ENCODE results near the gene SCGB3A1. TPM values are rescaled to one million over a fixed set of nuclear protein-coding genes. Genes with fewer than 3 reads are reported as not detected.

Gene SCGB3A1
- total and polyA plus RNA-seq, 10 donors = 1.7 to 12.1 (median 7.1) TPM; not detected in 1

DNA sequence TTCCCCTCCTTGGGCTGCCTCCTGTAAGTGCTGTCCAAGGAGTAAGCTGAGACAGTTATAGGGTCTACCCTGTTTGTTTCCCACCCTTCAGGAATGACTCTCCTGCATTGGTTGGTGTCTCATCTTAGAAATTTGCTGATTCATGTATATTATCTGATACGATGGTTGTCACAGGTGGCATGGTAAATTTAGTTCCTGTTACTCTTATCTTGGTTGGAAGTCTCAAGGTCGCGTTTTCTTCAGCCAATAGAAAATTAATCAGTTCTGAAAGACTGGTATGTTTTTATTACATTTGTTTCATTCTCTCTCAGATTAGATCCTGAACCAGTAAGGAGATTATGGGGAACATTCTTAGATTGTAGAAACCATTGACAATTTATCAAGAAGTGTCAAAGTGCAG is 42.7 kb downstream of the SCGB3A1 start:
- intact Hi-C loops (cut with DNase I; ENCODE audit: low total_unique reads) = no loop called here
- WGBS, 5 donors = 45 to 66% (median 56%) methylated on average over 3 of the region's 3 CpGs
- no peak for DNase-seq

DNA sequence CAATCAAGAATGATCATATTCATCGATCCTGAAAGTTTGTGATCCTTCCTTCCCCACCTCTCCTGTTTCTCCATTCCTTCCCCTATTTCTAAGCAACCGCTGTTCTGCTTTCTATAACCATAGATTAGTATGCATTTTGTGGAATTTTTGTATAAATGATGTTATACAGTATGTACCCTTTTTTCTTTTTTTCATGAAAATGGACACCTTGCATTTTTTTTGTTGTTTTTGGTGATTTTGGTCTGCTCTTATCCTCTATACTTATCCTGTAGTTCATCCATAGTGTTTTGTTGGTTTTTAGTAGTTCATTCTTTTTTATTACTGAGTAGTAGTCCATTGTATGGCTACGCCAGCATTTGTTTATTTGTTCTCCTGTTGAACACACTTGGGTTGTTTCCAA is 46.1 kb downstream of the SCGB3A1 start:
- intact Hi-C loops (cut with DNase I; ENCODE audit: low total_unique reads) = no loop called here
- DNase-seq = no peak
- Histone ChIP-seq H3K27me3 (replicated peaks in 1 of 7) (no peaks in the 10 kb centered on the region), H3K4me3 (no peak overlapping the region), H3K36me3 (peaks cover 0 to 70% (median 19%) of the 10 kb centered on the region in 6 donors), H3K4me1 (peaks cover 0 to 4% (median 0%) of the 10 kb centered on the region in 6 donors), H3K9me3 (no peaks in the 10 kb centered on the region), H3K27ac (no peak overlapping the region)
- 92 to 98% (median 96%) methylated on average over 3 of the region's 3 CpGs for WGBS, 5 donors
- TF ChIP-seq POLR2A (IDR thresholded peaks at IDR 0.05) = no peak
- no peak for TF ChIP-seq POLR2AphosphoS5 (IDR thresholded peaks at IDR 0.05)
- no peak for TF ChIP-seq CTCF (IDR thresholded peaks at IDR 0.05 in 8 of 11, conservative IDR thresholded peaks at IDR 0.05 in 3 of 11)

More for the DNA sequence above, 42.7 kb downstream of the SCGB3A1 start:
- TF ChIP-seq POLR2AphosphoS5 (IDR thresholded peaks at IDR 0.05) (no peak), CTCF (IDR thresholded peaks at IDR 0.05 in 8 of 11, conservative IDR thresholded peaks at IDR 0.05 in 3 of 11) (no peak), POLR2A (IDR thresholded peaks at IDR 0.05) (no peak)
- no peak overlapping the region for H3K27ac ChIP-seq
- no peaks in the 10 kb centered on the region for H3K27me3 ChIP-seq (replicated peaks in 1 of 7)
- no peaks in the 10 kb centered on the region for H3K9me3 ChIP-seq
- H3K4me1 ChIP-seq = peaks cover 0 to 4% (median 0%) of the 10 kb centered on the region in 6 donors
- no peak overlapping the region for H3K4me3 ChIP-seq
- peaks cover 0 to 76% (median 27%) of the 10 kb centered on the region in 6 donors for H3K36me3 ChIP-seq

DNA sequence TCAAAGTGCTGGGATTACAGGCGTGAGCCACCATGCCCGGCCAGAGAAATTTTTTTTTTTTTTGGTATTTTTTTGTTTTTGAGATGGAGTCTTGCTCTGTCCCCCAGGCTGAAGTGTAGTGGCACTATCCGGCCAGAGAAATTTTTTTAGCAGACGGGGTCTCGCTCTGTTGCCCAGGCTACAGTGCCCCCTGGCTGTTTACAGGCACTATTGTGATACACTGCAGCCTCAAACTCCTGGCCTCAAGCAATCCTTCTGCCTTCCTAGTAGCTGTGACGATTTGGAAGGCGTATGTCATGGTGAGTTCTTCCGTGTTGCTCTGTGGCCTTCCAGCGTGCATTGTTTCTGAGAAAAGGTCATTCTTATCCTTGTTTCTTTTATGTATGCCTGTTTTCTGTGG is 49.6 kb downstream of the SCGB3A1 start:
- WGBS, 5 donors = 84 to 94% (median 91%) methylated on average over 9 of the region's 9 CpGs
- Histone ChIP-seq H3K9me3 (no peaks in the 10 kb centered on the region), H3K36me3 (peaks cover 0 to 48% (median 13%) of the 10 kb centered on the region in 6 donors), H3K27ac (no peak overlapping the region), H3K4me3 (no peak overlapping the region), H3K27me3 (replicated peaks in 1 of 7) (no peaks in the 10 kb centered on the region), H3K4me1 (no peaks in the 10 kb centered on the region)
- no peak for TF ChIP-seq CTCF (IDR thresholded peaks at IDR 0.05 in 8 of 11, conservative IDR thresholded peaks at IDR 0.05 in 3 of 11)
- TF ChIP-seq POLR2A (IDR thresholded peaks at IDR 0.05) = no peak
- no peak for TF ChIP-seq POLR2AphosphoS5 (IDR thresholded peaks at IDR 0.05)
- DNase-seq = no peak
- intact Hi-C loops (cut with DNase I; ENCODE audit: low total_unique reads) = no loop called here

Other genes starting within 250 kb of the SCGB3A1 start
- 1 to 10 TPM; 1.2 to 4.7 (median 2.0) TPM for gene GFPT2, start 238.2 kb downstream of the SCGB3A1 start, total RNA-seq
- gene GFPT2, start 238.2 kb downstream of the SCGB3A1 start, polyA plus RNA-seq = 1 to 10 TPM; 1.2 to 1.5 (median 1.5) TPM
- 10 to 100 TPM; 17.9 to 26.5 (median 24.7) TPM for gene CNOT6, start 97.1 kb downstream of the SCGB3A1 start, total RNA-seq
- gene CNOT6, start 97.1 kb downstream of the SCGB3A1 start, polyA plus RNA-seq = 1 to 10 TPM; 5.5 to 9.0 (median 6.0) TPM
- 10 to 100 TPM; 20.7 to 61.4 (median 39.9) TPM for gene FLT4, start 58.1 kb upstream of the SCGB3A1 start, total RNA-seq
- gene FLT4, start 58.1 kb upstream of the SCGB3A1 start, polyA plus RNA-seq = 10 to 100 TPM in 1 of 3 donors, 1 to 10 TPM in 2; 3.5 to 19.4 (median 4.6) TPM
- gene OR2Y1, start 148.6 kb upstream of the SCGB3A1 start, total RNA-seq = not detected
- not detected for gene OR2Y1, start 148.6 kb upstream of the SCGB3A1 start, polyA plus RNA-seq
- 100 to 1,000 TPM; 182 to 270 (median 252) TPM for gene MGAT1, start 211.3 kb upstream of the SCGB3A1 start, total RNA-seq
- gene MGAT1, start 211.3 kb upstream of the SCGB3A1 start, polyA plus RNA-seq = 100 to 1,000 TPM in 1 of 3 donors, 10 to 100 TPM in 2; 61.2 to 164 (median 74.9) TPM